ENCODE results near the gene MAGI3. TPM values are rescaled to one million over a fixed set of nuclear protein-coding genes. Genes with fewer than 3 reads are reported as not detected.

The MAGI3 gene
- total and polyA plus RNA-seq, 2 of the 13 experiments (the other 11 are each of a cell fraction or from before 2014, with no cell fraction given): 4.0 to 11.8 TPM

DNA sequence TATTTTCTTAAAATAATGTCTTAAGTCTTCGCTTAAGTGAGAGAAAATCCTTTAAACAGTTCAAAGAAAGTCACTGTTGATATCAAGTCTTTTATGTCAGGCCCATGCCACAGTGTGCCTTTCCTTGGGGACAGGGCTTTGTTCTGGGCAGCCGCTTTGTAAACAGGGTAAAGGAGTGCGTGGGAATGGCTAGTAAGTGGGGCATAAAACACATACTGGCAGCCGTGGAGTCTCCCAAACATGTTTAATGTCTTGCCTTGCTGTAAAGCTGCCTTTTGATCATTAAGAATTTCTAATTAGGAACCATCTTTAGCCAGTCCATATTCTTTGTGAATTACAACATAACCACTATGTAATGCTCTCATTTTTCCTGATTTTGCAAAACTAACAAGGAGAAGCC lies 269.2 kb downstream of the MAGI3 start (continued):
- TF ChIP-seq PBX3 (CRISPR knock-in tag; IDR thresholded peaks at IDR 0.05; ENCODE audit: borderline replicate concordance) (no peak), KLF6 (CRISPR knock-in tag; IDR thresholded peaks at IDR 0.05) (no peak), XRCC5 (optimal IDR thresholded peaks at IDR 0.05; ENCODE audit: low read length) (no peak), ZNF768 (CRISPR knock-in tag; IDR thresholded peaks at IDR 0.05) (no peak), ARID2 (CRISPR knock-in tag; IDR thresholded peaks at IDR 0.05; ENCODE audit: borderline replicate concordance) (no peak)

- Histone ChIP-seq H4K20me1 (ENCODE audit: insufficient read depth, low read length) (no peaks in the 10 kb centered on the region), H3K4me3 (replicated peaks in 1 of 3; ENCODE audit: insufficient read depth in 1 of 3, low read depth in 2 of 3, low read length in 3 of 3) (no peak overlapping the region), H3K4me1 (ENCODE audit: insufficient read depth, low read length) (no peaks in the 10 kb centered on the region), H3K79me2 (ENCODE audit: insufficient read depth, low read length) (no peaks in the 10 kb centered on the region), H3K4me2 (ENCODE audit: low read depth, low read length) (no peak overlapping the region), H3K36me3 (replicated peaks in 1 of 2; ENCODE audit: control insufficient read depth in 1 of 2, insufficient read depth in 2 of 2, low read length in 2 of 2) (peaks cover 2 to 12% of the 10 kb centered on the region in 2 experiments; a peak in 4 of 5 replicates), H3K9me3 (ENCODE audit: low read length) (no peaks in the 10 kb centered on the region), H3K9ac (ENCODE audit: insufficient read depth, low read depth, low read length) (no peak overlapping the region), H3K27ac (ENCODE audit: extremely low read length, insufficient read depth, low read length) (no peak overlapping the region), H2AFZ (ENCODE audit: low read length) (no peak overlapping the region), H3K27me3 (ENCODE audit: control insufficient read depth in 1 of 2, insufficient read depth in 2 of 2, low read length in 2 of 2) (no peaks in the 10 kb centered on the region)
- ATAC-seq (no peak), FAIRE-seq (no peak), DNase-seq (ENCODE audit: low spot score) (no peak)
- in situ Hi-C loops (cut with HindIII; ENCODE audit: extremely low pct_ligation_motif_present, low pct_unique_long_range_greater_than_20kb) (loop anchor here (25.0 kb wide), 1 partner anchor 173 kb away; no protein-coding TSS in a partner anchor), intact Hi-C loops (cut with micrococcal nuclease; ENCODE audit: unreplicated experiment) (no loop called here)
- WGBS (ENCODE audit: low lambda C conversion rate): 88% methylated on average over 3 of the region's 3 CpGs
- TF ChIP-seq CEBPB (IDR thresholded peaks at IDR 0.05; ENCODE audit: borderline replicate concordance, low read depth, low read length) (no peak), ATM (IDR thresholded peaks at IDR 0.05; ENCODE audit: borderline replicate concordance) (no peak), AGO1 (IDR thresholded peaks at IDR 0.05; ENCODE audit: low read depth, low read length, poor library complexity, severe bottlenecking) (no peak), ZNF749 (CRISPR knock-in tag; IDR thresholded peaks at IDR 0.05; ENCODE audit: borderline replicate concordance) (no peak), PITX1 (CRISPR knock-in tag; IDR thresholded peaks at IDR 0.05) (no peak), SIX4 (CRISPR knock-in tag; IDR thresholded peaks at IDR 0.05) (no peak), RELA (CRISPR knock-in tag; IDR thresholded peaks at IDR 0.05) (no peak), ZNF350 (CRISPR knock-in tag; IDR thresholded peaks at IDR 0.05; ENCODE audit: borderline replicate concordance, low read depth) (no peak), SIN3A (IDR thresholded peaks at IDR 0.05; ENCODE audit: borderline replicate concordance, low read depth, low read length) (no peak)
- TF ChIP-seq, protein P1, sequence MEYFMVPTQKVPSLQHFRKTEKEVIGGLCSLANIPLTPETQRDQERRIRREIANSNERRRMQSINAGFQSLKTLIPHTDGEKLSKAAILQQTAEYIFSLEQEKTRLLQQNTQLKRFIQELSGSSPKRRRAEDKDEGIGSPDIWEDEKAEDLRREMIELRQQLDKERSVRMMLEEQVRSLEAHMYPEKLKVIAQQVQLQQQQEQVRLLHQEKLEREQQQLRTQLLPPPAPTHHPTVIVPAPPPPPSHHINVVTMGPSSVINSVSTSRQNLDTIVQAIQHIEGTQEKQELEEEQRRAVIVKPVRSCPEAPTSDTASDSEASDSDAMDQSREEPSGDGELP (IDR thresholded peaks at IDR 0.05; ENCODE audit: borderline replicate concordance, low read depth): no peak
- CTCF ChIA-PET (ENCODE audit: low intra/inter-chr PET ratio, low total read pairs): no interaction called here
- no TSS peak for BruUV-seq (replicated peaks)
- POLR2A ChIA-PET: no interaction called here
Measured at GRCh38 chr1:113660088-113660487, 269.8 kb downstream of the MAGI3 start.
